WTC11 (cell line): ENCODE data around the gene DEFB113. TPM values are rescaled to one million over a fixed set of nuclear protein-coding genes. Genes with fewer than 3 reads are reported as not detected.

ENCODE experiments used
- ATAC-seq: fragments of 200-7000 bp; cut with Tn5 transposase; 2 replicates; pipeline ENCODE4 v1.10.0; 2021; ENCODE audit warnings: mild to moderate bottlenecking, moderate library complexity
- CTCF ChIA-PET: fragments of 300-600 bp; sonication (Branson Sonifier 250); formaldehyde crosslinking; loops from one replicate; lab custom pipeline; 2021; ENCODE audit warnings: antibody characterized with exemption; lab: Charles Lee
- POLR2A ChIA-PET: fragments of 350-600 bp; sonication (Branson Sonifier 250); formaldehyde crosslinking; loops from one replicate; lab custom pipeline; 2021; ENCODE audit warnings: antibody characterized with exemption; lab: Charles Lee
- DNase-seq: peaks from one replicate; pipeline ENCODE4 v3.0.0; 2021; ENCODE audit warnings: low spot score
- H3K27ac Mint-ChIP-seq: 2 replicates; pipeline ENCODE4 v1.8.0; 2021; ENCODE audit warnings: mixed read lengths
- H3K27me3 Mint-ChIP-seq: 2 replicates; pipeline ENCODE4 v1.8.0; 2021; ENCODE audit warnings: low read depth, mild to moderate bottlenecking, moderate library complexity, mixed read lengths
- H3K36me3 Mint-ChIP-seq: 2 replicates; pipeline ENCODE4 v1.8.0; 2021; ENCODE audit warnings: mixed read lengths
- H3K4me1 Mint-ChIP-seq: 2 replicates; pipeline ENCODE4 v1.8.0; 2022; ENCODE audit warnings: mixed read lengths
- H3K4me3 Mint-ChIP-seq: 2 replicates; pipeline ENCODE4 v1.8.0; 2021; ENCODE audit warnings: mild to moderate bottlenecking, moderate library complexity, mixed read lengths
- H3K9me3 Mint-ChIP-seq: 2 replicates; pipeline ENCODE4 v1.8.0; 2021; ENCODE audit warnings: mixed read lengths
- CREM ChIP-seq: sonication (generic); formaldehyde crosslinking; IDR thresholded peaks from 2 replicates; pipeline ENCODE4 v1.8.1; 2022; ENCODE audit warnings: mild to moderate bottlenecking, missing genetic modification reagents, moderate library complexity
- EMX1 ChIP-seq: fragments of 250-450 bp; sonication (Bioruptor Pico); IDR thresholded peaks from 2 replicates; pipeline ENCODE4 v1.8.0; 2021; ENCODE audit warnings: mild to moderate bottlenecking
- FOXP1 ChIP-seq: sonication (generic); formaldehyde crosslinking; IDR thresholded peaks from 2 replicates; pipeline ENCODE4 v1.8.0; 2022; ENCODE audit warnings: missing genetic modification reagents, mild to moderate bottlenecking, moderate library complexity, borderline replicate concordance
- GABPB1 ChIP-seq: sonication (generic); formaldehyde crosslinking; IDR thresholded peaks from 2 replicates; pipeline ENCODE4 v1.8.1; 2023; ENCODE audit warnings: mild to moderate bottlenecking, missing genetic modification reagents
- GRHL2 ChIP-seq: fragments of 250-450 bp; sonication (Bioruptor Pico); IDR thresholded peaks from 2 replicates; pipeline ENCODE4 v1.8.0; 2022; ENCODE audit warnings: mild to moderate bottlenecking, moderate library complexity; ENCODE audit not compliant: insufficient replicate concordance, severe bottlenecking
- HMGXB4 ChIP-seq: sonication (generic); formaldehyde crosslinking; IDR thresholded peaks from 2 replicates; pipeline ENCODE4 v1.8.1; 2023; ENCODE audit warnings: mild to moderate bottlenecking, moderate library complexity, missing genetic modification reagents
- IRF1 ChIP-seq: sonication (generic); formaldehyde crosslinking; IDR thresholded peaks from 2 replicates; pipeline ENCODE4 v1.8.0; 2023; ENCODE audit warnings: missing genetic modification reagents
- IRF2 ChIP-seq: sonication (generic); formaldehyde crosslinking; IDR thresholded peaks from 2 replicates; pipeline ENCODE4 v1.8.0; 2022; ENCODE audit warnings: low read depth, missing genetic modification reagents, borderline replicate concordance
- MAX ChIP-seq: sonication (generic); formaldehyde crosslinking; IDR thresholded peaks from 2 replicates; pipeline ENCODE4 v1.8.0; 2022; ENCODE audit warnings: mild to moderate bottlenecking, missing genetic modification reagents
- OVOL2 ChIP-seq: fragments of 250-450 bp; sonication (Bioruptor Pico); IDR thresholded peaks from 2 replicates; pipeline ENCODE4 v1.9.0; 2021; ENCODE audit warnings: mild to moderate bottlenecking, borderline replicate concordance
- ZNF121 ChIP-seq: sonication (generic); formaldehyde crosslinking; IDR thresholded peaks from 2 replicates; pipeline ENCODE4 v1.8.0; 2023; ENCODE audit warnings: missing genetic modification reagents
- ZNF416 ChIP-seq: fragments of 250-450 bp; sonication (Bioruptor Pico); IDR thresholded peaks from 2 replicates; pipeline ENCODE4 v1.9.0; 2021; ENCODE audit warnings: mild to moderate bottlenecking, inconsistent platforms
- ZNF423 ChIP-seq: fragments of 250-450 bp; sonication (Bioruptor Pico); IDR thresholded peaks from 2 replicates; pipeline ENCODE4 v2.1.2; 2022; ENCODE audit warnings: mild to moderate bottlenecking, moderate library complexity
- ZNF532 ChIP-seq: fragments of 250-450 bp; sonication (Bioruptor Pico); IDR thresholded peaks from 2 replicates; pipeline ENCODE4 v1.9.0; 2021; ENCODE audit warnings: mild to moderate bottlenecking, borderline replicate concordance
- total RNA-seq: library from RNA; stranded (reverse); gene quantifications from 3 replicates; pipeline ENCODE4 v1.2.3, GENCODE V29; 2021
- TF ChIP-seq, protein P1 (sequence below): sonication (generic); formaldehyde crosslinking; IDR thresholded peaks from 2 replicates; pipeline ENCODE4 v1.8.1; 2023; ENCODE audit warnings: mild to moderate bottlenecking, missing genetic modification reagents
- TF ChIP-seq, protein P2 (sequence below): fragments of 250-450 bp; sonication (Bioruptor Pico); conservative IDR thresholded peaks from 2 replicates; pipeline ENCODE4 v1.9.0; 2021; ENCODE audit warnings: mild to moderate bottlenecking
- TF ChIP-seq, protein P3 (sequence below): sonication (generic); formaldehyde crosslinking; IDR thresholded peaks from 2 replicates; pipeline ENCODE4 v1.8.1; 2022; ENCODE audit warnings: low read depth, mild to moderate bottlenecking, moderate library complexity, missing genetic modification reagents, borderline replicate concordance
- TF ChIP-seq, protein P4 (sequence below): fragments of 250-450 bp; sonication (Bioruptor Pico); IDR thresholded peaks from 2 replicates; pipeline ENCODE4 v1.8.0; 2021; ENCODE audit warnings: mild to moderate bottlenecking
- TF ChIP-seq, protein P5 (sequence below): sonication (generic); formaldehyde crosslinking; IDR thresholded peaks from 2 replicates; pipeline ENCODE4 v1.8.1; 2022; ENCODE audit warnings: mild to moderate bottlenecking, missing genetic modification reagents, moderate library complexity, borderline replicate concordance

The DEFB113 gene
- total RNA-seq, 1 experiment from 2014 or later, result not detected

- no peak overlapping the region for H3K27ac Mint-ChIP-seq
- DNase-seq, result no peak
- CTCF ChIA-PET, result no interaction called here
- POLR2A ChIA-PET, result no interaction called here
- no peaks in the 10 kb centered on the region for H3K36me3 Mint-ChIP-seq
- no peak overlapping the region for H3K4me3 Mint-ChIP-seq
- ATAC-seq, result no peak
- no peaks in the 10 kb centered on the region for H3K9me3 Mint-ChIP-seq
- TF ChIP-seq, protein P1, sequence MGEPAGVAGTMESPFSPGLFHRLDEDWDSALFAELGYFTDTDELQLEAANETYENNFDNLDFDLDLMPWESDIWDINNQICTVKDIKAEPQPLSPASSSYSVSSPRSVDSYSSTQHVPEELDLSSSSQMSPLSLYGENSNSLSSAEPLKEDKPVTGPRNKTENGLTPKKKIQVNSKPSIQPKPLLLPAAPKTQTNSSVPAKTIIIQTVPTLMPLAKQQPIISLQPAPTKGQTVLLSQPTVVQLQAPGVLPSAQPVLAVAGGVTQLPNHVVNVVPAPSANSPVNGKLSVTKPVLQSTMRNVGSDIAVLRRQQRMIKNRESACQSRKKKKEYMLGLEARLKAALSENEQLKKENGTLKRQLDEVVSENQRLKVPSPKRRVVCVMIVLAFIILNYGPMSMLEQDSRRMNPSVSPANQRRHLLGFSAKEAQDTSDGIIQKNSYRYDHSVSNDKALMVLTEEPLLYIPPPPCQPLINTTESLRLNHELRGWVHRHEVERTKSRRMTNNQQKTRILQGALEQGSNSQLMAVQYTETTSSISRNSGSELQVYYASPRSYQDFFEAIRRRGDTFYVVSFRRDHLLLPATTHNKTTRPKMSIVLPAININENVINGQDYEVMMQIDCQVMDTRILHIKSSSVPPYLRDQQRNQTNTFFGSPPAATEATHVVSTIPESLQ (CRISPR knock-in tag), result no peak
- TF ChIP-seq IRF2 (CRISPR knock-in tag) (no peak), ZNF423 (CRISPR knock-in tag) (no peak), MAX (CRISPR knock-in tag) (no peak), GRHL2 (CRISPR knock-in tag) (no peak), ZNF121 (CRISPR knock-in tag) (no peak), HMGXB4 (CRISPR knock-in tag) (no peak), ZNF416 (CRISPR knock-in tag) (no peak), OVOL2 (CRISPR knock-in tag) (no peak), ZNF532 (CRISPR knock-in tag) (no peak), CREM (CRISPR knock-in tag) (no peak), EMX1 (CRISPR knock-in tag) (no peak), GABPB1 (no peak), IRF1 (CRISPR knock-in tag) (no peak), FOXP1 (CRISPR knock-in tag) (no peak)
- TF ChIP-seq, protein P2, sequence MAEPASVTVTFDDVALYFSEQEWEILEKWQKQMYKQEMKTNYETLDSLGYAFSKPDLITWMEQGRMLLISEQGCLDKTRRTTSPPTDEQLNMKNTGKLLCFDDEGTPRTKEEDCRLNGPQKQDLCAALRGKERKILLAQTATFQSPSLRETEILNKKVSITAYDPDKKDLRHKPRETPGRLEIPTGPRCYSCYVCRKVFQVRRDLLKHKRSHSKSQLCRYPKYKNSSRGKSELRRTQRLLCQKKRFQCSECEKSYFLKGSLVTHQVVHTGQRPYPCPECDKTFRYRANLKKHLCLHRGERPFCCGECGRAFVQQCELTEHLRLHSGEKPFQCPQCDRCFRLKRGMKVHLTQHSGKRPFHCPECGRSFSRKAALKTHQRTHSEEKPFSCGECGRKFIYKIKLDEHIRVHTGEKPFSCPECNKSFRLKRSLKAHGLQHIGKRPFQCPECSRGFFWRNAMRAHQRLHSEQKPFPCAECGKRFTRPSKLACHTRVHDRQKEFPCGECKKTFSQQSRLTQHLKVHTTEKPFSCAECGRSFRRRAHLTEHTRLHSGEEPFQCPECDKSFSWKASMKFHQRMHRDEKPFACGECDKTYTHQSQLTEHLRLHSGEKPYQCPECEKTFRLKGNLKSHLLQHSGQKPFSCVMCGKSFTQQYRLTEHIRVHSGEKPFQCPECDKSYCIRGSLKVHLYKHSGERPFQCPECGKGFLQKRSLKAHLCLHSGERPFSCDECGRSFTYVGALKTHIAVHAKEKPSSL (CRISPR knock-in tag), result no peak
- TF ChIP-seq, protein P3, sequence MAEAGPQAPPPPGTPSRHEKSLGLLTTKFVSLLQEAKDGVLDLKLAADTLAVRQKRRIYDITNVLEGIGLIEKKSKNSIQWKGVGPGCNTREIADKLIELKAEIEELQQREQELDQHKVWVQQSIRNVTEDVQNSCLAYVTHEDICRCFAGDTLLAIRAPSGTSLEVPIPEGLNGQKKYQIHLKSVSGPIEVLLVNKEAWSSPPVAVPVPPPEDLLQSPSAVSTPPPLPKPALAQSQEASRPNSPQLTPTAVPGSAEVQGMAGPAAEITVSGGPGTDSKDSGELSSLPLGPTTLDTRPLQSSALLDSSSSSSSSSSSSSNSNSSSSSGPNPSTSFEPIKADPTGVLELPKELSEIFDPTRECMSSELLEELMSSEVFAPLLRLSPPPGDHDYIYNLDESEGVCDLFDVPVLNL (CRISPR knock-in tag), result no peak
- TF ChIP-seq, protein P4, sequence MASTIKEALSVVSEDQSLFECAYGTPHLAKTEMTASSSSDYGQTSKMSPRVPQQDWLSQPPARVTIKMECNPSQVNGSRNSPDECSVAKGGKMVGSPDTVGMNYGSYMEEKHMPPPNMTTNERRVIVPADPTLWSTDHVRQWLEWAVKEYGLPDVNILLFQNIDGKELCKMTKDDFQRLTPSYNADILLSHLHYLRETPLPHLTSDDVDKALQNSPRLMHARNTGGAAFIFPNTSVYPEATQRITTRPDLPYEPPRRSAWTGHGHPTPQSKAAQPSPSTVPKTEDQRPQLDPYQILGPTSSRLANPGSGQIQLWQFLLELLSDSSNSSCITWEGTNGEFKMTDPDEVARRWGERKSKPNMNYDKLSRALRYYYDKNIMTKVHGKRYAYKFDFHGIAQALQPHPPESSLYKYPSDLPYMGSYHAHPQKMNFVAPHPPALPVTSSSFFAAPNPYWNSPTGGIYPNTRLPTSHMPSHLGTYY (CRISPR knock-in tag), result no peak
- TF ChIP-seq, protein P5, sequence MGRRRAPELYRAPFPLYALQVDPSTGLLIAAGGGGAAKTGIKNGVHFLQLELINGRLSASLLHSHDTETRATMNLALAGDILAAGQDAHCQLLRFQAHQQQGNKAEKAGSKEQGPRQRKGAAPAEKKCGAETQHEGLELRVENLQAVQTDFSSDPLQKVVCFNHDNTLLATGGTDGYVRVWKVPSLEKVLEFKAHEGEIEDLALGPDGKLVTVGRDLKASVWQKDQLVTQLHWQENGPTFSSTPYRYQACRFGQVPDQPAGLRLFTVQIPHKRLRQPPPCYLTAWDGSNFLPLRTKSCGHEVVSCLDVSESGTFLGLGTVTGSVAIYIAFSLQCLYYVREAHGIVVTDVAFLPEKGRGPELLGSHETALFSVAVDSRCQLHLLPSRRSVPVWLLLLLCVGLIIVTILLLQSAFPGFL, result no peak
- H3K4me1 Mint-ChIP-seq, result no peaks in the 10 kb centered on the region
- H3K27me3 Mint-ChIP-seq, result no peaks in the 10 kb centered on the region
Measured at GRCh38 chr6:49937811-49938210, 31.6 kb downstream of the DEFB113 start.
